Measurements from ENCODE around the gene FAM107B.
A peak's percentile ranks its signal among the peaks of the same experiment; 100 is the strongest.
"Not testable (repeated sequence)": the region's sequence is repeated elsewhere in the genome, so short reads cannot be mapped to it uniquely, and the experiment has no call there.

The FAM107B gene

DNA sequence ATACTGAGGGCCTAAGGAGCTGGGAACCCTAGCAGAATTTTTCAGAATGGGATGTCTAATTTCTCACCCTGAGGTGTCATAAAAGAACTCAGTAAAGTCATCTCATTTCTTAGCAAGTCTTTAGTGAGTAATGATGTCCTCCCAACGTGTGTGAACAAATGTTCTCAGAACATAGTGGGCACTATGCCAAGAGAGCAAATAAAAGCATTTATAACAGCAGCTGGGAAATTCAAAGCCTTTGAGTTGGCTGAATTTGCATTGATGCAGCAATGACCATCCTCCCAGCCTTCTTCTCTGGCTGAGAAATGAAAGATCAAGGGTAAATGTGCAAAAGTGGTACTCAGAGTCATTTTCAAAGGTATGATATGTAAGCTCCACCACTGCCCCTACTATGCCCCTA, 109.4 kb downstream of the FAM107B start:
- no peak for TF ChIP-seq CTCF (IDR thresholded peaks at IDR 0.05; ENCODE audit: control insufficient read depth, extremely low read depth, insufficient read depth)
- H3K4me3 ChIP-seq (ENCODE audit: low read depth, low read length) = no peak overlapping the region
- DNase-seq (ENCODE audit: low read depth) = peak; percentile 53

DNA sequence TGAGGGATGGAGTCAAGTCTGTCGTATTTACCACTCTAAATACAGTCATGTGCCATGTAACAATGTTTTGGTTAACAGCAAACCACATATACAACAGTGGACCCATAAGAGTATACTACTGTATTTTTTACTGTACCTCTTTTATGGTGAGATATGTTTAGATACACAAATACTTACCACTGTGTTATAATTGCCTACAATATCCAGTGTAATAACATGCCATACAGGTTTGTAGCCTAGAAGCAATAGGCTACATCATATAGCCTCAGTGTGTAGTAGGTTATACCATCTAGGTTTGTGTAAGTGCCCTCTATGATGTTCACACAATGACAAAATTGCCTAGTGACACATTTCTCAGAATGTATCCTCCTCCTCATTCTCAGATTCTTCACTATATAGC, 110.4 kb downstream of the FAM107B start:
- DNase-seq (ENCODE audit: low read depth) = no peak
- TF ChIP-seq CTCF (IDR thresholded peaks at IDR 0.05; ENCODE audit: control insufficient read depth, extremely low read depth, insufficient read depth) = no peak
- H3K4me3 ChIP-seq (ENCODE audit: low read depth, low read length) = no peak overlapping the region

DNA sequence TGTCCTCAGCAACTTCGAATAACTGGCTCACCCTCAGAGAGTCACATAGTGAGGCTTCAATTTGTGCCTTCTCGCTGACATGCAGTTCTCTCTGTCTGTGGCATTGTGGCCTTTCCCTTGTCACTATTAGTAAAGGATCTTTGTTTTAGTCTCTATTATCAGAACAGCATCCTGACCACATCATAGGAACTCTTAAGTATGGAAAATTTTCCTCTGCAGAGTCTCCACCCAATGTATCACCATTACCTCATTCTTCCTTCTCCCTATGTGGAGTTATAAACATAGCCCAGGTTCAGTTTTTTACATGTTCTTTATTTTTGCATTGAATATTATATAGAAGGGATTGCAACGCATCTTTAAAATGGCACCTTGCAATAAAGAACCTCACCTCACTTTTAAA, 112.9 kb downstream of the FAM107B start:
- DNase-seq (ENCODE audit: low read depth) = no peak
- no peak overlapping the region for H3K4me3 ChIP-seq (ENCODE audit: low read depth, low read length)
- no peak for TF ChIP-seq CTCF (IDR thresholded peaks at IDR 0.05; ENCODE audit: control insufficient read depth, extremely low read depth, insufficient read depth)

- H3K4me3 ChIP-seq (ENCODE audit: low read depth, low read length) = no peak overlapping the region
- no peak for DNase-seq (ENCODE audit: low read depth)
- TF ChIP-seq CTCF (IDR thresholded peaks at IDR 0.05; ENCODE audit: control insufficient read depth, extremely low read depth, insufficient read depth) = no peak
Observed at GRCh38 chr10:14660831-14661230, 113.9 kb downstream of the FAM107B start.

GRCh38 chr10:14659626-14660196, 115.0 kb downstream of the FAM107B start:
- no peak overlapping the region for H3K4me3 ChIP-seq (ENCODE audit: low read depth, low read length)
- TF ChIP-seq CTCF (IDR thresholded peaks at IDR 0.05; ENCODE audit: control insufficient read depth, extremely low read depth, insufficient read depth) = no peak
- DNase-seq (ENCODE audit: low read depth) = no peak

- not testable (repeated sequence) for H3K4me3 ChIP-seq (ENCODE audit: low read depth, low read length); DNase-seq (ENCODE audit: low read depth)
Observed at GRCh38 chr10:14659137-14659536, 115.6 kb downstream of the FAM107B start.

DNA sequence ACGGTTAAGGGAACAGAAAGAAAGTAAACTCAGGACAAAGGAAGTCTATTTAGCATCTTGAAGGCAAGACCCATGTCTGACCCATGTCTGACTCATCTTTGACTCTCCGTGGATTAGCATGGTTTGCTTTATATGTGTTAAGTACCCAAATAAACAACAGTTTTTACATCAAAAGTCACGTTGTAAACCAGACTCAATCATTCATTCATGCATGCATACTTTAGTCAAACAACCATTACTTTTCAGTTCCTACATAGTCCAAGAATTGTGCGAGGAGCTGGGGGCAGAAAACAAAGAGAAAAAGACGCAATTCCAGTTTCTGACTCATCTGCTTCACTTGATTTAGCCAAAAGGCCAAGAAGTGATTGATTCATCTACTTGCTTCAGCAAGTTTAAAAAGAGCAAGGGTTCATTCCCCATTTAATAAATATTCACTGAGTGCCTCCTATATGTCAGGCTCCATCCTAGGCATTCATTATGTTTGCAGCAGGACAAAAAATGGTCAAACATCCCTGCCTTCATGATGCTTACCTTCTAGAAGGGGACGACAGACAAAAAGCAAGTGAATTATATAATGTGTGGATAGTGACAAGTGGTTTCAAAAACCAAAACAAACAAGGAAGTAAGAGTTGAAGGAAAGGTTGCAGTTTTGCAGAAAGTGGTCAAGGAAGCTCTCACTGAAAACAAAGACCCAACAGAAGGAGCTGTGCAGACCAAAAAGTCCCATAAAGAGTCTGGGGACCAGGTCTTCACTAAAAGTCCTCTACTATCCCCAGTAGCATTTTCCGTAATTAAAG, 116.2 kb downstream of the FAM107B start:
- H3K4me3 ChIP-seq (ENCODE audit: low read depth, low read length) = no peak overlapping the region
- no peak for DNase-seq (ENCODE audit: low read depth)

More for the DNA sequence above, 116.2 kb downstream of the FAM107B start:
- TF ChIP-seq CTCF (IDR thresholded peaks at IDR 0.05; ENCODE audit: control insufficient read depth, extremely low read depth, insufficient read depth) = no peak

Data from LNCaP clone FGC (cell line).